Colonic mucosa (tissue), 4 donors: ENCODE results near the gene ESR2. TPM values are rescaled to one million over a fixed set of nuclear protein-coding genes. Genes with fewer than 3 reads are reported as not detected.

Experiments
- DNase-seq: peaks from one replicate; pipeline ENCODE4 v3.0.0-alpha.2; 2020
- H3K27ac ChIP-seq: fragments of 200-600 bp; one replicate; pipeline ENCODE4 v1.8.0; 2021
- H3K27me3 ChIP-seq: fragments of 200-600 bp; one replicate; pipeline ENCODE4 v1.8.0; 2021
- H3K36me3 ChIP-seq: fragments of 200-600 bp; one replicate; pipeline ENCODE4 v1.8.0; 2021
- H3K4me1 ChIP-seq: fragments of 200-600 bp; one replicate; pipeline ENCODE4 v1.8.0; 2021; ENCODE audit warnings: mild to moderate bottlenecking
- H3K4me3 ChIP-seq: fragments of 200-600 bp; one replicate; pipeline ENCODE4 v1.8.0; 2021
- H3K9ac ChIP-seq, 2 donors: one replicate each; pipeline ENCODE4 v1.7.0; 2013; ENCODE audit warnings: control low read depth in 2 of 2, low read depth in 2 of 2, low read length in 2 of 2
- H3K9me3 ChIP-seq: fragments of 200-600 bp; one replicate; pipeline ENCODE4 v1.8.0; 2021
- CTCF ChIP-seq: fragments of 200-600 bp; IDR thresholded peaks from one replicate; pipeline ENCODE4 v1.8.0; 2022; ENCODE audit warnings: antibody characterized with exemption, mild to moderate bottlenecking
- intact Hi-C: fragments of 100-400 bp; cut with DNase I; formaldehyde crosslinking; loops from one replicate; pipeline ENCODE4 v1.14.1; 2022
- total RNA-seq, 2 donors: library from RNA; stranded (reverse); fragmentation: NEBNext Ultra II Directional in 1 of 2; extraction: Animal tissue kit (Norgen Biotek cat#: 25700) in 1 of 2; gene quantifications; one replicate each; pipeline ENCODE4 v1.2.1, GENCODE V29; 2021
- donor health status: healthy.
- donor health status: DM: no; HTN: no; CAD: no.
- donor health status: DM: no; HTN: no; CAD: no.

The ESR2 gene
- total RNA-seq, 2 donors from 2014 or later = 0.42 to 0.85 TPM

- Histone ChIP-seq H3K4me1 (no peaks in the 10 kb centered on the region), H3K9ac (no peak overlapping the region), H3K27me3 (no peaks in the 10 kb centered on the region), H3K4me3 (no peak overlapping the region), H3K9me3 (no peaks in the 10 kb centered on the region), H3K27ac (no peak overlapping the region), H3K36me3 (peaks cover 16% of the 10 kb centered on the region)
- no peak for TF ChIP-seq CTCF
- intact Hi-C loops = no loop called here
- no peak for DNase-seq
Observed at GRCh38 chr14:64210216-64210615, 84.0 kb downstream of the ESR2 start.

DNA sequence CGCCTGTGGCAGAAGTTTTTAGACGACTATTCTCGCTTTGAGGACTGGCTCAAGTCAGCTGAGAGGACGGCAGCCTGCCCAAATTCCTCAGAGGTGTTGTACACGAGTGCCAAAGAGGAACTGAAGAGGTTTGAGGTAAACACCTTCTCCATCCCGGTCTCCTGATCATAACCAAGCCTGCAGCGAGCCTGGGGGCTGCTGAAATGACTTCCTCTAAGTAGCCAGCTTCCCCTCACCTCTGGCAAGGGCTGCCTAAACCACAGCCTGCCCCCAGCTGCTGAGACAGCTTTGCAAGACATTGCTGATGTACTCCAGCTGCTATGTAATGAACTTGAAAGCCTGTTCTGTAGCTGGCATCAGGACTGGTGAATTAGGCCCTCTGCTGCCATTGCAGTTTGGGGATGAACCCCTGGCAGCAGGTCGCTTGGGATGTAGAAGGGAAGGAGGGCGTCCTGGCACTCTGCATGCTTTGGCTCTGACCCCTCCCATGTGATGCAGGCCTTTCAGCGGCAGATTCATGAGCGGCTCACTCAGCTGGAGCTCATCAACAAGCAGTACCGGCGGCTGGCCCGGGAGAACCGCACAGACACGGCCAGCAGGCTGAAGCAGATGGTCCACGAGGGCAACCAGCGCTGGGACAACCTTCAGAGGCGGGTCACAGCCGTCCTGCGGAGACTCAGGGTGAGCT lies 84.6 kb downstream of the ESR2 start:
- Histone ChIP-seq H3K9me3 (no peaks in the 10 kb centered on the region), H3K4me3 (no peak overlapping the region), H3K4me1 (no peaks in the 10 kb centered on the region), H3K27ac (no peak overlapping the region), H3K27me3 (no peaks in the 10 kb centered on the region), H3K36me3 (peaks cover 16% of the 10 kb centered on the region), H3K9ac (no peak overlapping the region)
- DNase-seq = peak; percentile 34
- no peak for TF ChIP-seq CTCF
- intact Hi-C loops = no loop called here

DNA sequence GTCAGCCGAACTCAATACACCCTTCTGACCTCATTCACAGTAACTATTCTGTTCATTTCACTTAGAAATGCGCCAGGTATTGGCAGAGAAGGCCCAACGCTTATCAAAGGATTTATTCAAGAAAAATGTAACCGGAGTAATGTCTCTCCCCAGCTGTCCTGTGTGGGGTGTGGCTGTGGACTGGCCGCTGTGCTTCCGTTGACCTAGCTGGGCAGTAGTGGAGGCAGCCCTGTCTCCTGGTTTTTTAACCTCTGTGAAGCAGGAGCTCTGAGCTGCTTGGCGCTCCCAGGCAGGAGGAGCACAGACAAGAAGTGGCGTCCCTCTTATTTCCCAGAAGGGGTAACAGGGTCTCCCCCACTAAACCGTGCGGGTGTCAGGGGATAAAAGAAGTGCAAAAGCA lies 85.2 kb downstream of the ESR2 start:
- Histone ChIP-seq H3K9ac (no peak overlapping the region), H3K27ac (no peak overlapping the region), H3K27me3 (no peaks in the 10 kb centered on the region), H3K4me1 (no peaks in the 10 kb centered on the region), H3K36me3 (peaks cover 10% of the 10 kb centered on the region), H3K9me3 (no peaks in the 10 kb centered on the region), H3K4me3 (no peak overlapping the region)
- DNase-seq = no peak
- intact Hi-C loops = no loop called here
- no peak for TF ChIP-seq CTCF

DNA sequence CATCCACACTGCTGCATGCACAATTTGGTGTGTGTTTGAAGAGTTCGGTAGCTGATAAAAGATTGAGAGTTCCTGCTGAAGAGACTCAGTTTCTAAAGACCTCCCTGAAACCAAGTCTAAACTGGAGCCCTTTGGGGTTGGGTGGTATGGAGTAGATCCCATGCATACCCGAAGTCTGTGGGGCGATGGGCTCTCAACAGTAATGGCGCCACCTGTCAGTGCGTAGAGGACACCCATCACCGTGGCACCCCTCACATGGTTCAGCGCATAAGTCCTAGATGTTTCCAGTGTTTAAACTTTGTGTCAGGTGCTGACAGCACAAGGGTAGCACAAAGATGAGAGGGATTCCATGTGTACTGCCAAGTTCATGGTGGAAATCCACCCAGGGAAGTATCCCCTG lies 85.9 kb downstream of the ESR2 start:
- no peak for DNase-seq
- Histone ChIP-seq H3K27ac (no peak overlapping the region), H3K9me3 (no peaks in the 10 kb centered on the region), H3K9ac (no peak overlapping the region), H3K36me3 (peaks cover 8% of the 10 kb centered on the region), H3K4me1 (no peaks in the 10 kb centered on the region), H3K27me3 (no peaks in the 10 kb centered on the region), H3K4me3 (no peak overlapping the region)
- TF ChIP-seq CTCF = no peak
- intact Hi-C loops = no loop called here

DNA sequence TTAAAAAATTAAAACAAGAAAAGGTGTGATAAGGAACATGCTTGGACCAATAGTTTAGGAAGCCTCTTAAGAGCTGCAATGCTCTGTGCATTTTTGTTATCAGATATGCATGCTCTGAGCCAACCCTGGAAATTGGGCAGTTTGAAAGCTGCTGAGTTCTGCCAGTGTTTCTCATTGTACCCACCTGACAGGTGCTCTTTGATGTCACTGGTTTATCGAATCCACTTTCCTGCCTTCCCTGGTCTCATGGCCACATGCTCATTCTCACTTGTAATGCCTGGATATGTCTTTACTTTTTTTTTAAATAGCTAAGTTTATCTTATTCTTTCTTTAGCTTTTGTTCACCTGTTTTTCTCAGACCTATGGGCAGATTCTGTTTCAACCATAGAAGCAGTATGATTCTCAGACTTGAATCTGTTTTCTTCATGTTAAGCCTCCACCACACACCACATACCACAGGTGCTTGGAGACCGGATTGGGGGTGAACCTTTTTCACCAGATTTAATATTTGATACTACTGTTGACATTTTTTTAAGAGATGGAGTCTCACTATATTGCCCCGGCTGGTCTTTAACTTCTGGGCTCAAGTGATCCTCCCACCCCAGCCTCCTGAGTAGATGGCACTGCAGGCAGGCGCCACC lies 90.7 kb downstream of the ESR2 start:
- intact Hi-C loops = no loop called here
- no peak for DNase-seq
- Histone ChIP-seq H3K9ac (no peak overlapping the region), H3K27me3 (no peaks in the 10 kb centered on the region), H3K4me3 (no peak overlapping the region), H3K4me1 (no peaks in the 10 kb centered on the region), H3K27ac (no peak overlapping the region), H3K36me3 (no peaks in the 10 kb centered on the region), H3K9me3 (no peaks in the 10 kb centered on the region)
- no peak for TF ChIP-seq CTCF
